GM12875 (cell line): ENCODE results near the gene PALD1.

Experiments used
- H3K4me3 ChIP-seq: one replicate; pipeline ENCODE4 v1.5.1; 2011; ENCODE audit warnings: low read depth, low read length, control low read depth
- TF ChIP-seq, protein P1 (sequence below): IDR thresholded peaks from 2 replicates; pipeline ENCODE4 v1.5.1; 2011; ENCODE audit warnings: low read depth, mild to moderate bottlenecking, control low read depth, inconsistent platforms, low read length, moderate library complexity, borderline replicate concordance; ENCODE audit not compliant: insufficient read depth

Gene PALD1

DNA sequence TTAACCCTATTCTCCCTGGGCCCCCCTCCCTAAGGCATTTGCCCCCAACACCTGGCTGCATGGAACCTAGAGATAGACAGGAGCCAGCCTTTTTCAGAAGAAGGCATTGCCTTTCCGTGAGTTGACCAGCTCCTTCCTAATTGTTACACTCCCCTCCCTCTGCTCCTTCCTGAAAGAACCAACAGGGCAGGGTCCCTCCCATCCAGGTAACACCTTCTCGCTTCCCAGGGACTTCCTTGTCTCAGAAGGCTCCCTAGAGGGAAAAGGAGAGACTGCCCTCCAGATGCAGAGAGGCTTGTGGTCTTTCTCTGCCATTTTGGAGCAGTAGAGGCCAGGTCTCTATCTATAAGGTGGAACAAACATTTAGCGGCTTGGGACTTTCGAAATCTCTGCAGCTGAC is 31.9 kb downstream of the PALD1 start:
- TF ChIP-seq, protein P1, sequence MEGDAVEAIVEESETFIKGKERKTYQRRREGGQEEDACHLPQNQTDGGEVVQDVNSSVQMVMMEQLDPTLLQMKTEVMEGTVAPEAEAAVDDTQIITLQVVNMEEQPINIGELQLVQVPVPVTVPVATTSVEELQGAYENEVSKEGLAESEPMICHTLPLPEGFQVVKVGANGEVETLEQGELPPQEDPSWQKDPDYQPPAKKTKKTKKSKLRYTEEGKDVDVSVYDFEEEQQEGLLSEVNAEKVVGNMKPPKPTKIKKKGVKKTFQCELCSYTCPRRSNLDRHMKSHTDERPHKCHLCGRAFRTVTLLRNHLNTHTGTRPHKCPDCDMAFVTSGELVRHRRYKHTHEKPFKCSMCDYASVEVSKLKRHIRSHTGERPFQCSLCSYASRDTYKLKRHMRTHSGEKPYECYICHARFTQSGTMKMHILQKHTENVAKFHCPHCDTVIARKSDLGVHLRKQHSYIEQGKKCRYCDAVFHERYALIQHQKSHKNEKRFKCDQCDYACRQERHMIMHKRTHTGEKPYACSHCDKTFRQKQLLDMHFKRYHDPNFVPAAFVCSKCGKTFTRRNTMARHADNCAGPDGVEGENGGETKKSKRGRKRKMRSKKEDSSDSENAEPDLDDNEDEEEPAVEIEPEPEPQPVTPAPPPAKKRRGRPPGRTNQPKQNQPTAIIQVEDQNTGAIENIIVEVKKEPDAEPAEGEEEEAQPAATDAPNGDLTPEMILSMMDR = no peak
- H3K4me3 ChIP-seq = no peak overlapping the region

- TF ChIP-seq, protein P1 = no peak
- H3K4me3 ChIP-seq = no peak overlapping the region
Measured at GRCh38 chr10:70510904-70511303, 32.3 kb downstream of the PALD1 start.

GRCh38 chr10:70512149-70512639 is 33.6 kb downstream of the PALD1 start:
- TF ChIP-seq, protein P1 = no peak
- no peak overlapping the region for H3K4me3 ChIP-seq

DNA sequence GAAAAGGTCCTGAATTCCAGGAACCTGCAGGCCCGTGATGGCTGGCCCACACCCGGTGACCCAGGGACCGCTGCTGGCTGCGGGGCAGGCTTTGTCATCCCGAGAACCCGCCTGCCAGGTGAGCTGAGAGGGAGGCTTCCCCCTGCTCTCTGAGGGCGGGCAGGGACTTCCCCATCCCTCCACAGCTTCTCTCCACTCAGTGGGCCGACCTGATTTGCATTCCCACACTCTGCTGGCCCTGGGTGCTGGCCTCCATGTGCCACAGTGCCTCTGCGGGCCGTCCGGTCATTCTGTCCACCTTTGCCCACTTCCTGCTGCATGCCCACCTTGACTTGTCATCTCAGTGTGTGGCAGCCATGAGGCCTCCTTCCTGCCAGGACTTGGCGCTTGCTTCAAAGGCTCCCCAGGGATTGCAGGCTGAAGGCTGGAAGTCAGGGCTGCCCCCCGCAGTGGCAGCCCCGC is 35.3 kb downstream of the PALD1 start:
- TF ChIP-seq, protein P1 = no peak
- no peak overlapping the region for H3K4me3 ChIP-seq

DNA sequence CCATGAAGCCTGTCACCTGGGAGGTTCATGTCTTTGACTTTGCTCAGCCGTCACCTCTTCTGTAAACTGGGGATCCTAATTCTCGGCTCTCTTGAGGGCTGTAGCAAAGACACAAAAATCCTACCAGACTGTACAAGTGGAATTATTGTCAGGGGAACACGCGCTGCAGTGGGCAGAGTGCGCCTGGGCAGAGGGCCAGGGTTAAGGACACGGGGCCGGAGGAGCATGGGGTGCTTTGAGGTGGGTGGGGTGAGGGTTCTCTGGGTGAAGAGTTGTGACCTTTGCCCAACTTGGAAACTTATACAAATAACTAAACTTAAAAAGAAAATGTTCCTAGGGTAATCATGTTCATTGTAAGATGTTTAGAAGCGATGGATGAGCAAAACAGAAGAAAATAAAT is 36.0 kb downstream of the PALD1 start:
- H3K4me3 ChIP-seq = no peak overlapping the region
- TF ChIP-seq, protein P1 = no peak

DNA sequence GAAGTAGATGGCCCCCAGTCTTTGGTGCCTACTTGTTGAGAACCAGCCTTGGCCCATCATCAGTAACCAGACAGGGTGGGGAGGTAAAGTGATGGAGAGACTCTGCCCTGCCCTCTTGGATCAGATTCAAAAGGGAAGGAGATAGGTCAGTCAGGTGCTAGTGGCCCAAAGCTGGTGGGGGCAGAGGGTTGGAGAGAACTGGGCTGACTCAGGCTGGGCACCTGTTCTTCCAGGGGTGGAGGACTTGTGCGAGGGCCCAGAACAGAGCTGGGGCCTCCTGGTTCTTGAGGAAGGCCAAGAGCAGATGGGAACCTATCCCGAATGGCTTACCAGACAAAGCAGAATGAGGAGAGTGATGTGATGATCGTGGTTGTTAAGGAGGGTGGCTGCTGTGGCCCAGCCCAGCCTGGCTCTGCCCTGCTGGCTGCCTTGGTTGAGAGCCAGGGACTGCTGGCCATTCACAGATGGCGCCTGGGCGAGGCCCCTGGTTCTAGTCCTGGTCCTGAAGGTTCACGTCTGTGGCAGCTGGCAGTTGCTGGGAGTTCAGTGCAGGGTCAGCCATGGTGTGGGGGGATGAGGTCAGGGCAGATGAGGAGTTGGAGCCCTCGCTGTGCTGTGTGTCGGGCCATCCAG is 36.6 kb downstream of the PALD1 start:
- TF ChIP-seq, protein P1 = no peak
- H3K4me3 ChIP-seq = no peak overlapping the region

DNA sequence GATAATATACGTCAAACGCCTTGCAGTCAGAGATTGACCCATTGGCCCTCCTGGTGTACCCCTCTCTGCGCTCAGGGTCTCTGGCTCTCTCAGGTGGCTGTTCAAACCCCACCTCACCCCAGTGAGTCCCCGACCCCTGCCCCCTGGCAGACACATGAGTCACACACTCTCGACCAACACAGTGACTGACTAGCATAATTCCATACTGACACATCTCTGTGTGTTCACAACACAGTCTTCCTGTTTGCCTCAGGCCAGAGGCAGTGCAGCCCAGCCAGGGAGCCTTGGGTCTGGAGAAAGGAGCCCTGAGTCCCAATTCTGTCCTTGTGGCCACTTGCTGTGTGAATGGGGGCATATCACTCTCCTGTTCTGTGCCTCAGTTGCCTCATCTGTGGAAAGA is 40.1 kb downstream of the PALD1 start:
- H3K4me3 ChIP-seq = no peak overlapping the region
- TF ChIP-seq, protein P1 = no peak
